IPS DF 6.9 (cell line): ENCODE measurements around the gene CUEDC2.

Experiments
- DNase-seq: peaks from one replicate; pipeline ENCODE4 v3.0.0-alpha.2; 2013; ENCODE audit warnings: low read depth, low spot score
- H3K27ac ChIP-seq: one replicate; pipeline ENCODE4 v1.5.1; 2013; ENCODE audit warnings: low read length, control low read depth
- H3K27me3 ChIP-seq: 2 replicates; pipeline ENCODE4 v1.6.1; 2013; ENCODE audit warnings: mild to moderate bottlenecking, low read length; ENCODE audit not compliant: control insufficient read depth, insufficient read depth
- H3K36me3 ChIP-seq: 2 replicates; pipeline ENCODE4 v1.6.1; 2013; ENCODE audit warnings: low read length; ENCODE audit not compliant: control insufficient read depth, insufficient read depth
- H3K4me1 ChIP-seq: 2 replicates; pipeline ENCODE4 v1.6.1; 2013; ENCODE audit warnings: low read length; ENCODE audit not compliant: control insufficient read depth, insufficient read depth
- H3K4me3 ChIP-seq: 2 replicates; pipeline ENCODE4 v1.5.1; 2013; ENCODE audit warnings: mild to moderate bottlenecking, low read length
- H3K9me3 ChIP-seq: 2 replicates; pipeline ENCODE4 v1.6.1; 2013; ENCODE audit warnings: low read length, inconsistent platforms; ENCODE audit not compliant: control insufficient read depth, insufficient read depth
- WGBS: extraction: QIAGEN DNeasy Blood & Tissue Kit; methylation state at CpG from one replicate; pipeline ENCODE4 v1.1.7; 2013; ENCODE audit warnings: mixed read lengths, missing lambda C conversion rate; ENCODE audit not compliant: insufficient read length, insufficient coverage; 5-methylcytosine and 5-hydroxymethylcytosine counted together

CUEDC2 gene

GRCh38 chr10:102381983-102382382, 50.4 kb downstream of the CUEDC2 start:
- peaks cover 8% of the 10 kb centered on the region; the same call in 1 of the 2 replicates for H3K36me3 ChIP-seq
- H3K27ac ChIP-seq = no peak overlapping the region
- no peak overlapping the region for H3K4me3 ChIP-seq
- no peaks in the 10 kb centered on the region for H3K9me3 ChIP-seq
- no peaks in the 10 kb centered on the region for H3K4me1 ChIP-seq
- no CpG with 5 or more reads among the region's 9 CpGs for WGBS
- no peak for DNase-seq
- H3K27me3 ChIP-seq = no peaks in the 10 kb centered on the region

DNA sequence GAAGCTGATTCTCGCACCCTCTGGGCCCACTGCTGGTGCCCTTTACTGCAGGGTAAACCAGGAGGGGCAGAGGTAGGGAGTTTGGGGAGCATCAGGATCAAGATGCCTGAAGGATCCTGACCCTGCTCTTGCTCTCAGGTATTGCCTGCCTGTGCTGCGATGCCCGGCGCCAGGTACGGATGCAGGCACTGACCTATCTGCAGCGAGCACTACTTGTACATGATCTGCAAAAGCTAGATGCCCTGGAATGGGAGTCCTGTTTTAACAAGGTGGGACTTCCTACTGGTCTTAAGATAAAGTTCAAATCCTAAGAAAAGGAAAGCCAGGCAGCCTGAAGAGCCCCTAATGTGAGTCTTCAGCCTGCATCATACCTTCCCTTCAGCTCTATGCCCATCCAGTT, 53.0 kb downstream of the CUEDC2 start:
- Histone ChIP-seq H3K4me3 (no peak overlapping the region), H3K36me3 (peaks cover 10% of the 10 kb centered on the region; the same call in 1 of the 2 replicates), H3K27ac (no peak overlapping the region), H3K4me1 (no peaks in the 10 kb centered on the region), H3K9me3 (no peaks in the 10 kb centered on the region), H3K27me3 (no peaks in the 10 kb centered on the region)
- WGBS = no CpG with 5 or more reads among the region's 6 CpGs
- no peak for DNase-seq

DNA sequence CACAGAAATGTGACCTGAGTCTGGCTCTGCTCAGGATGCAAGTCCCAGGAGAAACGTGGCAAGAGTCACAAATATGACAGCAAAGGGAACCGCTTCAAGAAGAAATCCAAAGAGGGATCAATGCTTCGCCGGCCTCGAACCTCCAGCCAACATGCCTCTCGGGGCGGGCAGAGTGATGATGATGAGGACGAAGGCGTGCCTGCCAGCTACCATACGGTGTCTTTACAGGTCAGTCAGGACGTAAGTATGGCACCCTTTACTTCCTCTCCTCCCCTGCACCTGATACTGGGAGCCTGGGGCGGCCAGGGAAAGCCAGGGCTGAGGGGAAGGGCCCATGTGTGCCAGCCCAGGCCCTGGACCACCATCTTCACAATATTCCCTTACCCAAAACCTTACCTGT, 55.5 kb downstream of the CUEDC2 start:
- DNase-seq = no peak
- Histone ChIP-seq H3K4me3 (no peak overlapping the region), H3K36me3 (peaks cover 10% of the 10 kb centered on the region; the same call in 1 of the 2 replicates), H3K27me3 (no peaks in the 10 kb centered on the region), H3K27ac (no peak overlapping the region), H3K4me1 (no peaks in the 10 kb centered on the region), H3K9me3 (no peaks in the 10 kb centered on the region)
- WGBS = no CpG with 5 or more reads among the region's 12 CpGs

GRCh38 chr10:102375867-102376266, 56.5 kb downstream of the CUEDC2 start:
- Histone ChIP-seq H3K4me3 (no peak overlapping the region), H3K36me3 (peaks cover 11% of the 10 kb centered on the region; the same call in 1 of the 2 replicates), H3K27me3 (no peaks in the 10 kb centered on the region), H3K9me3 (no peaks in the 10 kb centered on the region), H3K27ac (no peak overlapping the region), H3K4me1 (no peaks in the 10 kb centered on the region)
- WGBS = no CpG with 5 or more reads among the region's 2 CpGs
- DNase-seq = no peak

- Histone ChIP-seq H3K4me1 (no peaks in the 10 kb centered on the region), H3K36me3 (peaks cover 17% of the 10 kb centered on the region), H3K27ac (no peak overlapping the region), H3K27me3 (no peaks in the 10 kb centered on the region), H3K4me3 (no peak overlapping the region), H3K9me3 (no peaks in the 10 kb centered on the region)
- WGBS = no CpG with 5 or more reads among the region's 7 CpGs
- no peak for DNase-seq
Observed at GRCh38 chr10:102375250-102375649, 57.1 kb downstream of the CUEDC2 start.
